Smooth muscle cell of the brain vasculature (primary cell): ENCODE results near the gene DICER1.
A peak's percentile ranks its signal among the peaks of the same experiment; 100 is the strongest.
"Not testable (repeated sequence)": the region's sequence is repeated elsewhere in the genome, so short reads cannot be mapped to it uniquely, and the experiment has no call there.

Experiments used
- DNase-seq: peaks from one replicate; pipeline ENCODE4 v3.0.0-alpha.2; 2012; ENCODE audit warnings: low read depth, low spot score

Gene DICER1, protein sequence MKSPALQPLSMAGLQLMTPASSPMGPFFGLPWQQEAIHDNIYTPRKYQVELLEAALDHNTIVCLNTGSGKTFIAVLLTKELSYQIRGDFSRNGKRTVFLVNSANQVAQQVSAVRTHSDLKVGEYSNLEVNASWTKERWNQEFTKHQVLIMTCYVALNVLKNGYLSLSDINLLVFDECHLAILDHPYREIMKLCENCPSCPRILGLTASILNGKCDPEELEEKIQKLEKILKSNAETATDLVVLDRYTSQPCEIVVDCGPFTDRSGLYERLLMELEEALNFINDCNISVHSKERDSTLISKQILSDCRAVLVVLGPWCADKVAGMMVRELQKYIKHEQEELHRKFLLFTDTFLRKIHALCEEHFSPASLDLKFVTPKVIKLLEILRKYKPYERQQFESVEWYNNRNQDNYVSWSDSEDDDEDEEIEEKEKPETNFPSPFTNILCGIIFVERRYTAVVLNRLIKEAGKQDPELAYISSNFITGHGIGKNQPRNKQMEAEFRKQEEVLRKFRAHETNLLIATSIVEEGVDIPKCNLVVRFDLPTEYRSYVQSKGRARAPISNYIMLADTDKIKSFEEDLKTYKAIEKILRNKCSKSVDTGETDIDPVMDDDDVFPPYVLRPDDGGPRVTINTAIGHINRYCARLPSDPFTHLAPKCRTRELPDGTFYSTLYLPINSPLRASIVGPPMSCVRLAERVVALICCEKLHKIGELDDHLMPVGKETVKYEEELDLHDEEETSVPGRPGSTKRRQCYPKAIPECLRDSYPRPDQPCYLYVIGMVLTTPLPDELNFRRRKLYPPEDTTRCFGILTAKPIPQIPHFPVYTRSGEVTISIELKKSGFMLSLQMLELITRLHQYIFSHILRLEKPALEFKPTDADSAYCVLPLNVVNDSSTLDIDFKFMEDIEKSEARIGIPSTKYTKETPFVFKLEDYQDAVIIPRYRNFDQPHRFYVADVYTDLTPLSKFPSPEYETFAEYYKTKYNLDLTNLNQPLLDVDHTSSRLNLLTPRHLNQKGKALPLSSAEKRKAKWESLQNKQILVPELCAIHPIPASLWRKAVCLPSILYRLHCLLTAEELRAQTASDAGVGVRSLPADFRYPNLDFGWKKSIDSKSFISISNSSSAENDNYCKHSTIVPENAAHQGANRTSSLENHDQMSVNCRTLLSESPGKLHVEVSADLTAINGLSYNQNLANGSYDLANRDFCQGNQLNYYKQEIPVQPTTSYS (N-terminal part only)

DNA sequence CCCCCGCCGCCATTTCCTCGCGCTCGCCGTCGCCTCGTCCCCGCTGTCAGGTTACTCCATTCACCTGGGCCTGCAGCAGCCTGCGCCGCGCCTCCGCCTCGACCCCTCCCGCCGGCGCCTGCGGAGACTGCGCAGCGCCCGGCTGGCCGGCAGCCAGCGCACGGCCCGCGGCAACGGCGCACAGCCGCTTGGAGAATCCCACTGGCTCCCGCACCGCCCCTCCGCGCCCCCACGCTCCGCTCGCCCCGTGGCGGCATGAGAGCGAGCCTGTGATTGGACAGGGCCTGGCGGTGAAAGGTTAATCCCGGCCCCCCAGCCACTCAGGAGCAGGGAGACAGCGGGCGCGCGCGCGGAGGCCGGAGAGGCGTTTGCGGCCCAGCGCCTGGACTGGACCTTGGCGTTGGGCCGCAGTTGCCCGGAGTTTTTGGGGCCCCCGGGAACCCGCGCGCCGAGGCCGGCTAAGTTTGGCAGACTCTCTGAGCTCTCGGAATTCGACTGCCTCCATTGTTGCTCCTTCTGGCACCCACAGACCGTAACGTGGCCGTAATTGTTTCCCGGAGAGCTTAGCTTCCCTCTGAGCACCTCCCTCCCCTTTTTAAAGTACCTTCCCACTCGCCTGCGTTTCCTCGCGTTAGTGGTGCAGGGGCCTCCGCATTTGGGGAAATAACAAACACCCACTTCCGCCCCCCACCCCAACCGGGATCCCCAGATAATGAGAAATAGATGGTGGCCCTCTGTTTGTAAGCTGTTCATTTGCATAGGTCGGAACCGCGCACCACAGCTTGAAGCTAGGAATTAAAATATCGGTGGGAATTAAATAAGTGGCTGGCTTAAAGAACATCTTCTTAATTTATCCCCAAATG, at the start of gene DICER1:
Gene DICER1 (minus strand): TSS at position 203 of the 863 bp plus-strand sequence. CDS start 24,071 bp downstream, outside the sequence.
- peak; percentile 84 for DNase-seq

DNA sequence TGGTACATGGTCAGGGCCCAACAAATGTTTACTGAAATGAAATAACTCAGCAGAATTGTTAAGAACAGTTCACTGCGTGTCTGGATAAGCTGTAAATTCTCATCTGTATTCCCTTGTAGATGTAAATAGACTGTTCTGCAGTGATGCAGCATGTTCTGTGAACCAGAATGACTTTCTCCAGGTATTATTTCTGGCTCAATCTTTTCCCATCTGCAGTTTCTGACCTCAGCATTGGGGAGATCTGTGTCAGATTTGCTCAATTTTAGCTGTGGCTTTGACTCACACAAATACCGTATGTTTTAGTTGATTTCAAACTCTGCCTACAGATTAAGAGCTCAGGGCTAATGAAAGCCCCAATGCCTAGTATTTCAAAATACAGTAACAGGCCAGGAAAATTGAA, 49.2 kb upstream of the DICER1 start:
- DNase-seq, result no peak

DNA sequence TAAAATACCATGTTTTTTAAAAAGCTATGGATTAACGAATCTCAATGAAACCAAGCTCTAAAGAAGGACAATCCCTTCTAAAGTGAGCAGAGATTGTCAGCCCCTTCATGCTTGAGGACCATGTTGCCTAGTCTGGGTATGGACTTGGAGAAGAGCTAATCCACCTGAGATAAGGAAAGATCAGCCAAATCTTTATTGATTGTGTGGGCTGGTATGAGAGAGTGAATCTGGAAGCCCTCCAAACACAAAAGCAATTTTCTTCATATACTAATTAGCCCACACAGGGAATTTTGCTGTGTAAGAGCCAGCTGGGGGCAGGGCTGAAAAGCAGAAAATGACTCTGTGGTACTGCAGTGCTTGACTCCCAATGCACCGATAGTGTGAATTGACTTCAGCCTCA, 47.4 kb upstream of the DICER1 start:
- DNase-seq, result no peak

DNA sequence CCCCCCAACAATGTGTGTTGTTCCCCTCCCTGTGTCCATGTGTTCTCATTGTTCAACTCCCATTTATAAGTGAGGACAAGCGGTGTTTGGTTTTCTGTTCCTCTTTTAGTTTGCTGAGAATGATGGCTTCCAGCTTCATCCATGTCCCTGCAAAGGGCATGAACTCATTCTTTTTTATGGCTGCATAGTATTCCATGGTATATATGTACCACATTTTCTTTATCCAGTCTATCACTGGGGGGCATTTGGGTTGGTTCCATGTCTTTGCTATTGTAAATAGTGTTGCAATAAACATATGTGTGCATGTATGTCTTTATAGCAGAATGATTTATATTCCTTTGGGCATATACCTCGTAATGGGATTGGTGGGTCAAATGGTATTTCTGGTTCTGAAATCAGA, 44.4 kb upstream of the DICER1 start:
- DNase-seq, result not testable (repeated sequence)

GRCh38 chr14:95200404-95200803, 43.1 kb upstream of the DICER1 start:
- DNase-seq, result no peak

DNA sequence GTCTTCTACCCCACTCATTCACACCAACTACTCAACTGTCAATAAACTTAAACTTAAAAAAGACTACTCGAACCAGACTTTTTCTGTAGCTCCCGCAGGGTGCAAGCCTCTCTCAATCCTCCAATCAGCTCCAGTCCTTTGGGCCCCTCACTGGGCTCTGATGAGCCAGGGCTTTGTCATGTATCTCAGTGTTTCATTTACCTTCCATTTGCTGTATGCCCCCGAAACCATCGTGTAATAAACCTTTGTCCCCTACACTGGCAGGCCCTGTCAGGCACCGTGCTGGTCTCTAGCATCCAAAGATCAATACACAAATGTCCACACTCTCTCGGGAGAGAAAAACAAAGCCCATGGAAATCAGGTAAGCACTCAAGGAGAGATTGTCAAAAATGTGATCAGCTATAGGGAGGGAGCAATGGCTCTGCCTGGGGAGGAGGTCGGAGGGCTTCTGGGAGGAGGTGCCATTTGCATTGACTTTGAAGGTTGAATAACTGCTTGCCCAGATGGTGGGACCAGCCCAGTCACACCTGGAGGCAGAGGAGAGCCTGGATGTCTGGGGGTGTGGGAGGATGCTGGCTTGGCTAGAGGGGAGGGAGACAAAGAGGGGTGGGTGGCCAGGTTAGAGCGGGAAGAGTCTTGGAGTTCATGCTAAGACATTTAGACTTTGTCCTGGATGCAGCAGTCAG, 42.1 kb upstream of the DICER1 start:
- no peak for DNase-seq

GRCh38 chr14:95198320-95198719, 41.0 kb upstream of the DICER1 start:
- DNase-seq, result no peak

DNA sequence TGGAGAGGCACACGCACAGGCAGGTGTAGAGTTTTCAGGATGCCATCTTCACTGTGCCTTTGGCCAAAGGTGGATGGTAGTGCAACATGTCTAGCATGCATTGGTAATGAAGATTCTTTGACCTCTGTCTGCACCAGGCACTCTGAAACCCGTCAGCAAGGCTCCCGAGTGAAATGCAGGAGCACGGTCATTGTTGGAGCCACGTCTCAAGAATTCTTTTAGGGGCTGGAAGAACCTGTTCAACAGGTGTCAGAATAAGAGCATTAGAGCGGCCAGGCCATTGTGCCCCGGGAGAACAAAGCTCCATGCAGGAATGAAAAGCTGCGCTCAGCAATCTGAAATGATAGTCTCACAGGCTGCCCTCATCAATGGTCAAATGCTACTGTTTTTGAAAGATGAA, 40.2 kb upstream of the DICER1 start:
- no peak for DNase-seq

DNA sequence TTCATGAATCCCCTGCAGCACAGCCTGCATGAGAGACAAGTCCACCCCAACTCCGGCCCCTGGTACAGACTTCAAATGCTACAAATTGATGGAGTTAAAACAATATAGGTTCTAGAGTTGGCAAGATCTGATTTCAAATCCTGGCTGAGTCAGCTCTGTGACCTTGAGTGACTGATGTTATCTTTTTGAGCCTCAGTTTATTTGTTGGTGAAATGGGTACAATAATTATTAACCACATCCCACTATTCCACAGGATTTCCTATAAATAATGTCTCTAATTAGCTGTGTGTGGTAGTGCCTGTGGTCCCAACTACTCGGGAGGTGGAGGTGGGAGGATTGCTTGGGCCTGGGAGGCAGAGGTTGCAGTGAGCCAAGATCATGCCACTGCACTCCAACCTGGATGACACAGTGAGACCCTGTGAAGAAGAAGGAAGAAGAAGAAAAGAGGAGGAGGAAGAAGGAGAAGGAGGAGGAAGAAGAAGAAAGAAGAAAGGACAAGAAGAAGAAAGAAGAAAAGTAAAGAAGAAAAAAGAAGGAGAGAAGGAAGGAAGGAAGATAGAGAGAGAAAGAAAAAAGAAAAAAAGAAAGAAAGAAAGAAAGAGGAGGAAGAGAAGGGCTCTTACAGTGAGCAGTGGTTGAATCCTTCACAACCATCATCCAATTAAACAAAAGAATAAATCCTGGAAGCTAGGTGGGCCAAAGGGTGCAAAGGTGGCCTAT, 39.7 kb upstream of the DICER1 start:
- no peak for DNase-seq

- no peak for DNase-seq
These were observed 38.9 kb upstream of the DICER1 start for GRCh38 chr14:95196268-95196667.

DNA sequence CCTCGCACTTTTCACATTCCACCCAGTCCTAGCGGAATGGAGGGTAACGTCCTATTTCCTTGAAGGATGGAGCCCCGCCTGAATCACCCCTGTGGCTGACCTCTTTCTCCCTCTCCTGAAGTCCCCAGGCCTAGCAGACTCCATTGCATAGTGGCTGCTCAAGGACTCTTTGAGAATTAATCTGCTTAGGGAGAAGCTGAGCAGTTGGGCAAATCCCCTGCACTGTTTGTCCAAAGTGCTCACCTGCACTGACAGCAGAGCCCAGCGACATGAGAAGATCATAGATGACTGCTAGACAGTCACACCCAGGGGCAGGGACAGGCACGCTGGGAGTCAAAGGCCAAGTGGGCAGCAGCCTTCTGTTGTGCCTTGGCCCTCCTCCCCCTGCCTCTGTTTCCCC, 37.7 kb upstream of the DICER1 start:
- no peak for DNase-seq

- no peak for DNase-seq
These were observed 35.8 kb upstream of the DICER1 start for GRCh38 chr14:95193081-95193480.

- DNase-seq, result no peak
These were observed 35.0 kb upstream of the DICER1 start for GRCh38 chr14:95192311-95192710.

GRCh38 chr14:95191445-95192199, 34.3 kb upstream of the DICER1 start:
- no peak for DNase-seq

DNA sequence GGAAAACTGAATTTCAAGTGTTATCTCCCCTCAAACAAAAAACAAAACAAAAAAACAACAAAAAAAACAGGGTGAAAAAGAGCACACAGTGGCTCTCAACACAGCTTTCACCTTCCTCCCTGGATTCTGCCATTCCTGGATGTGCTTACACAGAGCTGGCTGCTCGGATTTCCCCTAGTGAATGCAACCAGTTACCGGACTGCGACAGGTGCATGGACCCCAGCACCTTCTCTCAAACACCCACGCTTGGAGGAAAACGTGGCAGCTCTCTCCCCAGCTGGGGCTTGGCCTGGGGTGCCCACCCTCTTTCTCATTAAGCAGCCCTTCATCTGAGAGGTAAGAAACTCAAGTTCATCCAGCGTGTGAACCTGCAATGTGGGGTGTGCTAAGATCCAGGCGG, 33.5 kb upstream of the DICER1 start:
- no peak for DNase-seq

DNA sequence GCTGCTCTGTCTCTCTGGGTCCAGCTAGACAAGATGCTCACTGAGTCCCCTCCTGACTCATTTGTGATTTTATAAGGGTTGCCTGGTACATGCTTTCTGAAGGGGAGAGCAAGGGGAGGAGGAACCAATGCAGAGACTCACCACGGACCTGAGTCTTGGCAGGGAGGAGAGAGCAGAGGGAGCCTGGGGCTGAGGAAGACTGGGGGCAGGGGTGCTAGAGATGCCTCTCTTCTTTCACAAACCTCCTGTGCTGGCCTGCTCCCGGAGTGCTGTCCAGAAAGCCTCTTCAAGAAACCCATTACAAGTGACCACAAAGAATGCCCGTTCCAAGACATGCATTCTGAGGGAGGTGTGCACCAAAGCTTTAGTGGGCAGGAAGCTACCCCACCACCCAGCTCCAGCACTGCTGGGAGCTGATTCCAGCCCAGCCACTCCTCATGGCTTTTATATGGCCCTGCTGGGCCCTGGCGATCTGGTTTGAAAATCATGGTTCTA, 33.1 kb upstream of the DICER1 start:
- DNase-seq, result no peak

DNA sequence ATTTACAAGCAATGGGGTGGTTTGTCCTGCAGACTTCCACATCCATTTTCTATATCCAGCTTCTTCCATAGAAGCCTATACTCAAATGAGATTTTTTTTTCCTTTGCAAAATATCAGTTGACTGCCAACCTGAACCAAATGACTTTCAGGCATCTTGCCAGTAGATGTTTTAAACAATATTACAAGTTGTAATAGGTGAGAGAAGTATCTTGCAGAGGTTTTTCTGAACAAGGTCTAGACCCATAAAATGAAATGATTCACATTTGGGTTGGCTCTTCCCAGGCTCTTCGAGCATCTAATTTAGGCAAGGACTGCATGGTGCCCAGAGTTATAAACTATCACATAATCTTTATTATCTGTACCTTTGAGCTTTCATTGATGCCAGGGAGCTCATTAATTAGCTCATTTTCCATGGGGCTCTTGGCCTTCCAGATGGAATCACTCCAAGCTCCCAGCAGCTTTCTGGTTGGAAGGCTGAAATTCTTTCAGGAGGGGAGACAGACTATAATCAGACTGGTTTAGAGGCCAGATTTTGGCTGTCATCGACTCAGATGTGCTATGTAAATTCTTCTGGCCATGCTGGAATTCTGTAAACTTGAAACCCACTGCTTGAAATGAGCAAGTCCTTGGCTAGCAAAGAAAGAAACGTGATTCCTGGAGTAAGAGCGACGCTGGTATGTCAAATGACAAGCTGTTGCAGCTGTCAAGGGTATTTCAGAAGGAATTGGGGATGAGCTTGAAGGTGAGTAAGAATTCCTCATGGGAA, 32.2 kb upstream of the DICER1 start:
- no peak for DNase-seq

GRCh38 chr14:95188380-95188779, 31.1 kb upstream of the DICER1 start:
- no peak for DNase-seq
